IMR-90 (cell line): ENCODE data around the gene CTPS2.

Source experiments
- BHLHE40 ChIP-seq: fragments of 150-350 bp; IDR thresholded peaks from 2 replicates; pipeline ENCODE4 v1.6.1; 2016; ENCODE audit warnings: mild to moderate bottlenecking, low read depth, low read length
- CEBPB ChIP-seq: IDR thresholded peaks from 2 replicates; pipeline ENCODE4 v1.6.1; 2012; ENCODE audit warnings: low read depth, low read length, improper control_type of control experiment
- CTCF ChIP-seq: conservative IDR thresholded peaks from 2 replicates; pipeline ENCODE4 v1.5.1; 2012; ENCODE audit warnings: mild to moderate bottlenecking, low read depth, low read length, improper control_type of control experiment
- FOS ChIP-seq: fragments of 150-350 bp; IDR thresholded peaks from 2 replicates; pipeline ENCODE4 v1.6.1; 2016; ENCODE audit warnings: low read depth, low read length
- MXI1 ChIP-seq: IDR thresholded peaks from 2 replicates; pipeline ENCODE4 v1.6.1; 2012; ENCODE audit warnings: low read depth, mild to moderate bottlenecking, low read length, moderate library complexity, borderline replicate concordance
- POLR2A ChIP-seq: IDR thresholded peaks from 2 replicates; pipeline ENCODE4 v1.6.1; 2012; ENCODE audit warnings: mild to moderate bottlenecking, low read depth, low read length
- RAD21 ChIP-seq: IDR thresholded peaks from 2 replicates; pipeline ENCODE4 v1.6.1; 2012; ENCODE audit warnings: low read length, improper control_type of control experiment
- SMC3 ChIP-seq: fragments of 150-350 bp; IDR thresholded peaks from 2 replicates; pipeline ENCODE4 v1.6.1; 2016; ENCODE audit warnings: low read depth, mild to moderate bottlenecking, antibody characterized with exemption, low read length, moderate library complexity
- USF2 ChIP-seq: fragments of 150-350 bp; IDR thresholded peaks from 2 replicates; pipeline ENCODE4 v1.6.1; 2017; ENCODE audit warnings: mild to moderate bottlenecking, antibody characterized with exemption, low read length, low read depth

- TF ChIP-seq CTCF = no peak
- TF ChIP-seq USF2 = no peak
- no peak for TF ChIP-seq RAD21
- no peak for TF ChIP-seq MXI1
- no peak for TF ChIP-seq BHLHE40
- TF ChIP-seq FOS = no peak
- TF ChIP-seq SMC3 = no peak
- TF ChIP-seq CEBPB = no peak
- TF ChIP-seq POLR2A = no peak
Observed at GRCh38 chrX:16604337-16604736, 108.1 kb downstream of the CTPS2 start.
